ENCODE results near the gene GLB1L2.
A peak's percentile ranks its signal among the peaks of the same experiment; 100 is the strongest.
"Not testable (repeated sequence)": the region's sequence is repeated elsewhere in the genome, so short reads cannot be mapped to it uniquely, and the experiment has no call there.

GLB1L2 gene

DNA sequence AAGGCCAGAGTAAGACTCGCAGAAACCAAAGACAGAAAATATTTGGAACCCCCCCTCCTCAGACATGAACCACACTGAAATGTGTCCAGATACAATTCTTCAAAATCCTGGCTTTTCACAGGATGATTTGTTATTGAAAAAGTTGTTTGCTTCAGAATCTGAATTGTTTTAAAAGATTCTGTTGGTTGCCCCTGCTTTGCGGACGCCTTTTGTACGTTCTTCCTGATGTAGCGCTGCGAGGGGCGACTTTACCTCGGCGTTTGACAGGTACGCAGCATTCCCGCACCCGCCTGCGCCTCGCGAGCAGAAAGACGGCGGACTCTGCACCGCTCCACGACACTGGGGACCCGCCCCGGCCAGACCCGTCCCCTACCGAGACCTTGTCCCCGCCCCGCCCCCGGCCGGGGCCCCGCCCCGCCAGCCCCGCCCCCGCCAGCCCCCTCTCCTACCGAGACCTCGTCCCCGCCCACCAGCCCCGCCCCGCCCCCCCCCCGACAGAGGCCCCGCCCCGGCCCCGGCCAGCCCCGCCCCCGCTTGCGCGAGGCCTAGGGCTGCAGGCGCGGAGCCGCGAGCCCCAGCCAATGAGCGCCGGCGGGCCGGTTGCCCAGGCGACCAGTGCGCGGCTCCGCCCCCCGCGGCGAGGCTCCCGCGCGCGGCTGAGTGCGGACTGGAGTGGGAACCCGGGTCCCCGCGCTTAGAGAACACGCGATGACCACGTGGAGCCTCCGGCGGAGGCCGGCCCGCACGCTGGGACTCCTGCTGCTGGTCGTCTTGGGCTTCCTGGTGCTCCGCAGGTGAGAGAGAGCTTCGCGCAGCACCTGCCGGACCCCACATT is at the start of gene GLB1L2:
Gene GLB1L2, plus strand, starts transcription at position 635 of the 835 bp plus-strand sequence. Its CDS starts 74 bp downstream, at position 709.
- peak; percentile 73 for DNase-seq

GRCh38 chr11:134282121-134283045 is 49.4 kb upstream of the GLB1L2 start:
- no peak for DNase-seq

DNA sequence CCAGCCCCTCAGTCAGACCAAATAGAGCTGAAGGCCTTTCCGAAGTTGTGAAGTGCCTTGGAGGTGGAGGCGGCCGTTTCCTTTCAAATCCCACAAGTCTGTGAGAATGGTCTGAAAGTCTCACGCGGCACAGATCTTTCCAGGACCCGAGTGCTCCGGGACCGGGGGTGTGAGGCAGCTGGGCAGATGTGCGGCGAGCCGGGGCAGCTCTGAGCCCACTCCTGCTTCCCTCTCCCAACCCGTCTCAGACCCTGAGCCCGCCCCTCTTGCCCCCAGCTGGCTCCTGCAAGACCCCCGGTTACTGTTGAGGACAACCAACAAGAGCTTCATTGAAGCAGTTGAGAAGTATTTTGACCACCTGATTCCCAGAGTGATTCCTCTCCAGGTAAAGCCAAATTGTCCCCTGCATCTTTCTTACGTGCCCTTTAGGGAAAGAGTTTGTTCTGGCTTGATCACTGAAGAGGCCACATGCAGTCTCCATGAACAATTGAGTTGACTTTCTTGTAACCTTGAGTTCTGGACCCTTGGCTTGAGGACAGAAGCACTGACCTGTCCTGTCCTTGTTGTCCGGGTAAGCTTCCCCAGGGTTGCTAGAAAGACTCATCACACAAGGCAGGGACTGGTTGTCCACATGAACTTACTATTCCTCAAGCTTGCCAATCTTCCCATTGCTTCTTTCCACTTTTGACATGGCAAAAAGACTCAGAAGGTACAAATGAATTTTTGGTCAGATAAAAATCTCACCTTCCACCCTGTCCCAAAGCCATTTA is 48.1 kb upstream of the GLB1L2 start:
- no peak for DNase-seq

DNA sequence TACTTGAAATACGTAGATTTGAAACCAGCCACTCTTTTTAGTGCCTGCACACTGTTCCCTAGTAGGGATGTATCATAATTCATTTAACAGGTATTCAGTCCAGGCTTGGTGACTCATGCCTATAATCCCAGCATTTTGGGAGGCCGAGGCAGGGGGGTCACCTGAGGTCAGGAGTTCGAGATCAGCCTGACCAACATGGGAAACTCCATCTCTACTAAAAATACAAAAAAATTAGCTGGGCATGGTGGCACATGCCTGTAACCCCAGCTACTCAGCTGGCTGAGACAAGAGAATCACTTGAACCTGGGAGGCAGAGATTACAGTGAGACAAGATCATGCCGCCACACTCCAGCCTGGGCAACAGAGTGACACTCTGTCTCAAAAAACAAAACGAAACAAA is 47.4 kb upstream of the GLB1L2 start:
- DNase-seq, result not testable (repeated sequence)

DNA sequence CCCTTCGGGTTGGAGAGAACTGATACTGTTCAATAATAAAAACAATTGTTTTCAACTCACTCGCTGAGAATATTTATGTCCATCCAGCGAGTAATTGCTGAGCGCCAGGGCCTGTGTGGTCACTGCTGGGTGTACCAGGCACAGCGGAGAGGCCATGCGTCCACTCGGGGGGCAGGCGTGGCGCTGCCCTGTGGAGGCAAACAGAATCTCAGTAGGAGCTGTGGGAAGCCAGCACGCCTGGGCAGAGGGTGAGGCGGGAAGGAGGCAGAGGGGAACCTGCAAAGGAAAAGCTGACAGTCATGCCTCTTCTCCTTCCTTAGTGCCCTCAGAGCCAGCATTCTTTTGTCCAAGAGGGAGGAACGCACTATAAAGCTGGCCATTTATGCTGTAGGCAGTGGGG is 44.2 kb upstream of the GLB1L2 start:
- no peak for DNase-seq

- DNase-seq, result no peak
Measured at GRCh38 chr11:134288486-134288885, 43.3 kb upstream of the GLB1L2 start.

GRCh38 chr11:134289167-134289566 is 42.6 kb upstream of the GLB1L2 start:
- no peak for DNase-seq

DNA sequence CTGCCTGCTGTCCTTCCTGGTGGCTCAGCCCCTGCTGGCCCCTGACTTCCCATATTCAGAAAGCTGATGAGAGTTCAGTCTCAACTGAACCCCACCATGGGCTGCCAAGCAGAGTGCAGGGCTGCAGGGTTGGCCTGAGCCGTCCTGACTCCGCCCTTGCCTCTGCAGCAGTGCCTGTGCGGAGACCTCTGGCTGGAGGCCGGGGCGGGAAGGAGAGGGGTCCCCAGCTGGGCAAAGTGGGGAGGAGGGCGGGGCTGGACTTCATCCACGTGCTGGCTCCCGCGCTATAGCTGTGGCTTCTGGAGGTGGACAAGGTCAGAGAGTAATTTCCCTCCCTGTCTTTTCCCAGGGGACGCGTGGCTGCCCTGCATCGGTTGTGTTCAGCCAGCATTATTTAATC is 42.0 kb upstream of the GLB1L2 start:
- no peak for DNase-seq

DNA sequence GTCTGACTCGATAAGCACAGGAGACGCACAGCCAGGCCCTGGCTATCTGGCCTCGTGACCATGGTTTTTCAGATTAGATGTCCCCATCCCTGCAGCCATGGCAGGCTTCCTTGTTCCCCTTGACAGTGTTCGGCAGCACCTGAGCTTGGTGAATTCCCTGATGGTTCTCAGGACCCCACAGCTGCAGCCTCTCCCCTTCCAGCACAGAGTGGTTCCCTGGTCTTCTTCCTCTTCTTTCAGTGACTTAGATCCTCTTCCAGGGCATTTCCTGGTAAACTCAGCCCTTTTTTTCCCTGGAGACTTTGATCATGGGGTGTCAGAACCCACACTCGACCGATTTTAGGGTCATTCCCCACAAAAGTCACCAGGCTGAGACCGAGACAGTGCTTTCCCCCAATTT is 41.1 kb upstream of the GLB1L2 start:
- DNase-seq, result no peak

- DNase-seq, result no peak
Measured at GRCh38 chr11:134291196-134291595, 40.6 kb upstream of the GLB1L2 start.

GRCh38 chr11:134292661-134293060 is 39.1 kb upstream of the GLB1L2 start:
- DNase-seq, result no peak

GRCh38 chr11:134293119-134294113 is 38.4 kb upstream of the GLB1L2 start:
- no peak for DNase-seq

DNA sequence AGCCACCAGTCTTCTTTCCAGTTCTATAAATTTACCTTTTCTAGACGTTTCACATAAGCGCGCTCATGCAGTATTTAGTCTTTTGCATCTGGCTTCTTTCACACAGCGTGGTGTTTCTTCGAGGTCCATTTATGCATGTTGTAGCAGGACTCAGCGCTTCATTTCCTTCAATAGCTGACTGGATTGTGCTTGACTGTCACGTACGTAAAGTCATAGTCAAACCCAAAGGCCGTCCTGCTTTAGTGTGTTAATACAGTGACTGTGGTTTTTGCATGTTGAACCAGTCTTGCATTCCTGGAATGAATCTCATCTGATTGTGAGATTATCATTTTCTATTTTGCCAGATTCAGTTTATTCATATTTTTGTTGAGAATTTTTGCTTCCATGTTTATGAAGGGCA is 37.1 kb upstream of the GLB1L2 start:
- DNase-seq, result no peak

- no peak for DNase-seq
Measured at GRCh38 chr11:134312223-134312622, 19.6 kb upstream of the GLB1L2 start.

DNA sequence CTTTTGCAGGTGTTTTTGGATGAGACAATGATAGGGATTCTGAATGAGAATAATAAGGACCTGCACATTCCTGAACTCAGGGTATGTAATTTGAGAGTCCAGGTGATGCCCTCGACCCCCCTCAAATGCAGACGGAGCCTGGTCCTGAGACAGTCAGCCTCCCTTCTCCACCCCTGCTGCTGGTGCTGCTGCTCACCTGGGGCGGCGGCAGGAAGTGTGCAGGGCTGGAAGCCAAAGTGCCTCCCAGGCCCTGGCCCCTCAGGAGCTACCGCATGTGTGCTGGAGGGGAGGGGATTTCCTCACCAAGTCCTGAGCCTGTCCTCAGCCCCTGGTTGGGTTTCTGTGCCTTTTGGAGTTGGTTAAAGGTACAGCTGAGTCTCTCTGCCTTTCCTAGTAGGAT is 19.0 kb upstream of the GLB1L2 start:
- DNase-seq, result no peak

GRCh38 chr11:134313379-134313778 is 18.4 kb upstream of the GLB1L2 start:
- no peak for DNase-seq

DNA sequence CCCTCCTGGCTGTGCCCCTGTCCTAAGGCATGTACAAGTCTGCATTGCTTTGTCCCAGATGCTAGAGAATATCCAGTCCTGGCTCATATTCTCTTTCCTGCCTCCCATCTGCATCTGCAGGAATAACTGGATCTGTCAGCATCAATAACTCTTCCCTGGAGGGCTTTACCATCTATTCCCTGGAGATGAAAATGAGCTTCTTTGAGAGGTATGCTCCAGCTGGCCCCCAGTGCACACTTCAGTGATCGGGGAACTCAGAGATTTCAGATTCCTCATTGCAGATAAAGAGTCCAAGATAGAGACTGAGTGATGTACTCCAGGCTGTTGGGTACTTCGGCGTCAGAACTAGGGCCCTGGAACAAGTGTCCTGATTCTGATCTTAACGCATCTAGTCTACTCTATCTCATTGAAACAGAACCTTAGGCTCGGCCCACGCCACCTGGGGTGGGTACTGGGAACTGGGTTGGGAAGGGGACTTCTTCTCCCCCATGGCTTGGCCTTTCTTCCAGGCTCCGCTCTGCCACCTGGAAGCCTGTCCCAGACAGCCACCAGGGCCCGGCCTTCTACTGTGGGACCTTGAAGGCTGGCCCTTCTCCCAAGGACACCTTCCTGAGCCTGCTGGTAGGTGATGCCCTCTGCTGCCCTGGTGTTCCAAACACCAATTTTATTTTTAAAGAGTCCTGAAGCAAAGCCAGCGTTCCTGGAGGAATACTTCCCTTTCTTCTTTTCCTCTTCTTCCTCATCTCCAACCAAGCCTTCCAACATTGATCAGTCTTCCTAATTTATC is 17.8 kb upstream of the GLB1L2 start:
- DNase-seq, result no peak

DNA sequence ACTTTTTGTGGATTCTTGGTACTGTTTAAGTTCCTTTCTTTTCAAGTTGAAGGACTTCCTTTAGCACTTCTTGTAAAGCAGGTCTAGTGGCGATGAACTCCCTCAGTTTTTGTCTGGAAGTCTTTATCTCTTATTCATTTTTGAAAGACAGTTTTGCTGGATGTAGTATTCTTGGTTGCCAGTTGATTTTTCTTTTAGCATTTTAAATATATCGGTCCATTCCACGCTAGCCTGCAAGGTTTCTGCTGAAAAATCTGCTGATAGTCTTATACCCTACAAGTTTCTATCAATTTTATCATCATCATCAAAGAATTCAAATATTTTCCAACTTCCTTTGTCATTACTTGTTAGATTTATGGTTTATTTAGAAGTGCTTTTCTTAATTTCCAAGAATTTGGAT is 14.7 kb upstream of the GLB1L2 start:
- DNase-seq, result no peak

DNA sequence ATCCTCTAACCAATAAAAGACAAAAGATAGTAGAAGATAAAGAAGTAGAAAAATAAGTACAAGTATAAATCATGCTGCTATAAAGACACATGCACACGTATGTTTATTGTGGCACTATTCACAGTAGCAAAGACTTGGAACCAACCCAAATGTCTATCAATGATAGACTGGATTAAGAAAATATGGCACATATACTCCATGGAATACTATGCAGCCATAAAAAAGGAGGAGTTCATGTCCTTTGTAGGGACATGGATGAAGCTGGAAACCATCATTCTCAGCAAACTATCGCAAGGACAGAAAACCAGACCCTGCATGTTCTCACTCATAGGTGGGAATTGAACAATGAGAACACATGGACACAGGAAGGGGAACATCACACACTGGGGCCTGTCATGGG is 10.4 kb upstream of the GLB1L2 start:
- not testable (repeated sequence) for DNase-seq

- DNase-seq, result no peak
Measured at GRCh38 chr11:134322553-134322952, 9.2 kb upstream of the GLB1L2 start.

DNA sequence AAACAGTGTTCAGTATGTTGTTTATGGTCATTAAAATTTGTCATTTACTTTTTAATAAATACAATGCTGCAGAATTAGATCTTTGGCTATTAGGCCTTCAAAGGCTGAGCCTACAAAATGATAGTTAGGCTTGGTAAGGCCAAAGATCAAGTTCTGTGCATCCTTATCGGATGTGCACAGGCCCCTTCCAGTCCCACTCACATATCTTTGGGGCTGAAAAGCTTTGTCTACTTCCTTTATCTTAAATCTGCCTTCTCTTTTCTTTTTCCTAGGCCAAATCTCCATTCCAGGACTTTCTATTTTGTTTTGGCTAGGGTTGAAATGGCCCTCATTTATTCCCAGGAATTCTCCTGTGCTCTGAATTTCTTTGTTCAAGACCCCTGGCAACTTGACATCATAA is 3.4 kb upstream of the GLB1L2 start:
- DNase-seq, result no peak

Measured in activated CD4-positive, alpha-beta T cell treated with anti-CD3 and anti-CD28 coated beads for 1 hour (primary cell).